GM23248 (cell line): ENCODE data around the gene IVD.

ENCODE experiments used
- EZH2 ChIP-seq: fragments of 200-600 bp; sonication (generic); IDR thresholded peaks from 2 replicates; pipeline ENCODE4 v1.6.1; 2018; ENCODE audit warnings: antibody characterized with exemption, mild to moderate bottlenecking; ENCODE audit not compliant: insufficient read depth, poor library complexity, severe bottlenecking
- EZH2phosphoT487 ChIP-seq: fragments of 200-600 bp; sonication (generic); IDR thresholded peaks from 2 replicates; pipeline ENCODE4 v1.6.1; 2018; ENCODE audit warnings: antibody characterized with exemption, moderate library complexity, mild to moderate bottlenecking, low read depth; ENCODE audit not compliant: insufficient read depth

- TF ChIP-seq EZH2phosphoT487 (no peak), EZH2 (no peak)
These were observed 47.7 kb upstream of the IVD start, which contains the start of gene DISP2 for GRCh38 chr15:40357723-40358470.
